ENCODE results near the gene ABO. TPM values are rescaled to one million over a fixed set of nuclear protein-coding genes. Genes with fewer than 3 reads are reported as not detected.
"Not testable (repeated sequence)": the region's sequence is repeated elsewhere in the genome, so short reads cannot be mapped to it uniquely, and the experiment has no call there.

ABO gene
- total and polyA plus RNA-seq, 4 donors, result 0.08 to 0.75 (median 0.10) TPM; not detected in 1

DNA sequence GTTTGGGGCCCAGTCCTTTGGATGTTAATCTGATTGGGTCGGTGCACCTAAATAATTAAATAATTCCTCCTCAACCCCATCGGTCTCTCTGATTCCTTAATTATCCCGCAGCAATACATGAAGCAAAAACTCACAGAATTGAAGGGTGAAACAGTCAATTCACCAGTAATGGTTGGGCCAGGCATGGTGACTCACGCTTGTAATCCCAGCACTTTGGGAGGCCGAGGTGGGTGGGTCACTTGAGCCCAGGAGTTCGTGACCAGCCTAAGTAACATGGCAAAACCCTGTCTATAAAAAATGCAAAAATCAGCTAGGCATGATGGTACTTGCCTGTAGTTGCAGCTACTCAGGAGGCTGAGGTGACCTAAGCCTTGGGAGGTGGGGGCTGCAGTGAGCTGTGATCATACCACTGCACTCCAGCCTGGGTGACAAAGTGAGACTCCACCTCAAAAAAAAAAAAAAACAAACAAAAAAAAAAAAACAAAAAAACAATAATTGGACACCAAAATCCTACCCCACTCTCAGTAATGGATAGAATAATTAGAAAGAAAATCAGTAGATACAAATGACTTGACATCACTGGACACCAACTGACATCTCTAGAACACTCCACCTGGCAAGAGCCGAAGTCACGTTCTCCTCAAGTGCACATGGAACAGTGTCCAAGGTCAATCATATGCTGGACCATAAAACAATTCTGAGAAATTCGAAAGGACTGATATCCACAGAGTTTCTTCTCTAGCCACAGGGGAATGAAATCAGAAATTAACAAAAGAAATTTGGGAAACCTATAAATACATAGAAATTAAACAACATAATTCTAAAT is 5.3 kb downstream of the ABO start:
- no peak overlapping the region for H3K27ac ChIP-seq (ENCODE audit: low read depth in 1 of 2, low read length in 2 of 2)
- H3K9ac ChIP-seq (ENCODE audit: low read depth in 1 of 2, low read length in 2 of 2), result no peak overlapping the region
- no peak overlapping the region for H3K4me3 ChIP-seq (ENCODE audit: low read depth in 1 of 3, low read length in 3 of 3)
- no peak for TF ChIP-seq EGR1 (IDR thresholded peaks at IDR 0.05; ENCODE audit: low read depth in 2 of 2)
- TF ChIP-seq RAD21 (IDR thresholded peaks at IDR 0.05), result no peak
- TF ChIP-seq HNF4G (IDR thresholded peaks at IDR 0.05), result no peak
- TF ChIP-seq, protein P1, sequence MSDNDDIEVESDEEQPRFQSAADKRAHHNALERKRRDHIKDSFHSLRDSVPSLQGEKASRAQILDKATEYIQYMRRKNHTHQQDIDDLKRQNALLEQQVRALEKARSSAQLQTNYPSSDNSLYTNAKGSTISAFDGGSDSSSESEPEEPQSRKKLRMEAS (IDR thresholded peaks at IDR 0.05), result no peak
- TF ChIP-seq, protein P2, sequence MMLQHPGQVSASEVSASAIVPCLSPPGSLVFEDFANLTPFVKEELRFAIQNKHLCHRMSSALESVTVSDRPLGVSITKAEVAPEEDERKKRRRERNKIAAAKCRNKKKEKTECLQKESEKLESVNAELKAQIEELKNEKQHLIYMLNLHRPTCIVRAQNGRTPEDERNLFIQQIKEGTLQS (IDR thresholded peaks at IDR 0.05), result no peak
- no peak for TF ChIP-seq FOXA2 (IDR thresholded peaks at IDR 0.05)
- no peak for TF ChIP-seq HNF4A (conservative IDR thresholded peaks at IDR 0.05)
- no peak for TF ChIP-seq GABPA (IDR thresholded peaks at IDR 0.05 in 1 of 2, conservative IDR thresholded peaks at IDR 0.05 in 1 of 2)
- TF ChIP-seq NR2F2 (IDR thresholded peaks at IDR 0.05), result no peak
- TF ChIP-seq, protein P3, sequence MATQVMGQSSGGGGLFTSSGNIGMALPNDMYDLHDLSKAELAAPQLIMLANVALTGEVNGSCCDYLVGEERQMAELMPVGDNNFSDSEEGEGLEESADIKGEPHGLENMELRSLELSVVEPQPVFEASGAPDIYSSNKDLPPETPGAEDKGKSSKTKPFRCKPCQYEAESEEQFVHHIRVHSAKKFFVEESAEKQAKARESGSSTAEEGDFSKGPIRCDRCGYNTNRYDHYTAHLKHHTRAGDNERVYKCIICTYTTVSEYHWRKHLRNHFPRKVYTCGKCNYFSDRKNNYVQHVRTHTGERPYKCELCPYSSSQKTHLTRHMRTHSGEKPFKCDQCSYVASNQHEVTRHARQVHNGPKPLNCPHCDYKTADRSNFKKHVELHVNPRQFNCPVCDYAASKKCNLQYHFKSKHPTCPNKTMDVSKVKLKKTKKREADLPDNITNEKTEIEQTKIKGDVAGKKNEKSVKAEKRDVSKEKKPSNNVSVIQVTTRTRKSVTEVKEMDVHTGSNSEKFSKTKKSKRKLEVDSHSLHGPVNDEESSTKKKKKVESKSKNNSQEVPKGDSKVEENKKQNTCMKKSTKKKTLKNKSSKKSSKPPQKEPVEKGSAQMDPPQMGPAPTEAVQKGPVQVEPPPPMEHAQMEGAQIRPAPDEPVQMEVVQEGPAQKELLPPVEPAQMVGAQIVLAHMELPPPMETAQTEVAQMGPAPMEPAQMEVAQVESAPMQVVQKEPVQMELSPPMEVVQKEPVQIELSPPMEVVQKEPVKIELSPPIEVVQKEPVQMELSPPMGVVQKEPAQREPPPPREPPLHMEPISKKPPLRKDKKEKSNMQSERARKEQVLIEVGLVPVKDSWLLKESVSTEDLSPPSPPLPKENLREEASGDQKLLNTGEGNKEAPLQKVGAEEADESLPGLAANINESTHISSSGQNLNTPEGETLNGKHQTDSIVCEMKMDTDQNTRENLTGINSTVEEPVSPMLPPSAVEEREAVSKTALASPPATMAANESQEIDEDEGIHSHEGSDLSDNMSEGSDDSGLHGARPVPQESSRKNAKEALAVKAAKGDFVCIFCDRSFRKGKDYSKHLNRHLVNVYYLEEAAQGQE (IDR thresholded peaks at IDR 0.05), result no peak
- WGBS, result 76% methylated on average over 9 of the region's 9 CpGs
- H3K4me1 ChIP-seq (ENCODE audit: control insufficient read depth in 4 of 4, insufficient read depth in 4 of 4, low read length in 3 of 4), result peaks cover 0 to under 1% (median 0%) of the 10 kb centered on the region in 4 donors
- no peaks in the 10 kb centered on the region for H3K36me3 ChIP-seq (ENCODE audit: control insufficient read depth in 4 of 4, insufficient read depth in 3 of 4, low read depth in 1 of 4, low read length in 3 of 4)
- peaks cover 0 to 9% (median 0%) of the 10 kb centered on the region in 4 donors for H3K27me3 ChIP-seq (ENCODE audit: control insufficient read depth in 4 of 4, insufficient read depth in 4 of 4, low read length in 3 of 4)
- H3K9me3 ChIP-seq (ENCODE audit: control insufficient read depth in 4 of 4, low read length in 3 of 4), result no peaks in the 10 kb centered on the region
- no peak for DNase-seq (ENCODE audit: low spot score)

DNA sequence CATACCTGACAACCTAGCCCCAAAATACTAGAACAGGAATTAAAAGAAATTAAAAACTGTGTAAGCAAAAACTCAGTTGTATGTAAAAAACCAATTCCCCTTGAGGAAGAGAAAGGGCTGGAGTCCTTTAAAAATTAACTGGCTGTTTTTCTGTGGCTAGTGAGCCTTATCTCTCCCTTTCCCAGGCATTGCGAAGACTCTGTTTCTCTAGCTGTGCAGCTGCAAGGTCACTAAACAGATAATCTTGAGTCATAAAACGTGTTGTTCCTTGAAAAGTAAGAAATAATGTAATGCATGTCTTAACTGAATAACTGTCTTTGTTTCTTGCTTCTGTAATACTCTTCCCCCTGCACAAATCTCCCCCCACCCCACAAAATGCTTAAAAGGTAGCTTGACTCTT is 5.9 kb downstream of the ABO start:
- H3K27ac ChIP-seq (ENCODE audit: low read depth in 1 of 2, low read length in 2 of 2); DNase-seq (ENCODE audit: low spot score): not testable (repeated sequence)

DNA sequence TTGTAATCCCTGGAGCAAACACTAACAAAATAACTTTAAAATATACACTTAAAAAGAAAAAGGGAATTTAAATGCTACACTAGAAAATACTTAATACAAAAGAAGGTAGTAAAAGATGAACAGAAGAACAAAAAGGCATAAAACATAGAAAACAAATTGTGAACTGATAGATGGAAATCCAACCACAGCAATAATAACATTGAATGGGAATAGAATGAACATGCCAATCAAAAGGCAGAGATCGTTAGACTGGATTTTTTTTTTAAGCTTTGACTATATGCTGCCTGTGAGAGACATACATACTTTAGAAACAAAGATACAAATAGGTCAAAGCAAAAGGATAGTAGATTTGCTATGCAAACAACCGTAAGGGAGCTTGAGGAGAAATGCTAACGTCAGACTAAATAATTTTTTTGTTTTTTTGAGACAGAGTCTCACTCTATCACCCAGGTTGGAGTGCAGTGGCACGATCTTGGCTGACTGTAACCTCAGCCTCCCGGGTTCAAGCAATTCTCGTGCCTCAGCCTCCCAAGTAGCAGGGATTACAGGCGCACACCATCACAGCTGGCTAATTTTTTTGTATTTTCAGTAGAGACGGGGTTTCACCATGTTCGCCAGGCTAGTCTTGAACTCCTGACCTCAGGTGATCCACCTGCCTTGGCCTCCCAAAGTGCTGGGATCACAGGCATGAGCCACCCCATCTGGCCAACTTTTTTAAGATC is 6.5 kb downstream of the ABO start:
- peaks cover 0 to 4% (median 0%) of the 10 kb centered on the region in 4 donors for H3K27me3 ChIP-seq (ENCODE audit: control insufficient read depth in 4 of 4, insufficient read depth in 4 of 4, low read length in 3 of 4)
- DNase-seq (ENCODE audit: low spot score), result no peak
- H3K9me3 ChIP-seq (ENCODE audit: control insufficient read depth in 4 of 4, low read length in 3 of 4), result no peaks in the 10 kb centered on the region
- no peak overlapping the region for H3K4me3 ChIP-seq (ENCODE audit: low read depth in 1 of 3, low read length in 3 of 3)
- H3K9ac ChIP-seq (ENCODE audit: low read depth in 1 of 2, low read length in 2 of 2), result no peak overlapping the region
- no peak overlapping the region for H3K27ac ChIP-seq (ENCODE audit: low read depth in 1 of 2, low read length in 2 of 2)
- H3K4me1 ChIP-seq (ENCODE audit: control insufficient read depth in 4 of 4, insufficient read depth in 4 of 4, low read length in 3 of 4), result no peaks in the 10 kb centered on the region
- WGBS, result 74% methylated on average over 9 of the region's 9 CpGs
- TF ChIP-seq FOXA2 (IDR thresholded peaks at IDR 0.05), result no peak
- no peaks in the 10 kb centered on the region for H3K36me3 ChIP-seq (ENCODE audit: control insufficient read depth in 4 of 4, insufficient read depth in 3 of 4, low read depth in 1 of 4, low read length in 3 of 4)

More for the DNA sequence above, 5.9 kb downstream of the ABO start:
- H3K27me3 ChIP-seq (ENCODE audit: control insufficient read depth in 4 of 4, insufficient read depth in 4 of 4, low read length in 3 of 4); H3K4me1 ChIP-seq (ENCODE audit: control insufficient read depth in 4 of 4, insufficient read depth in 4 of 4, low read length in 3 of 4); H3K4me3 ChIP-seq (ENCODE audit: low read depth in 1 of 3, low read length in 3 of 3); H3K9me3 ChIP-seq (ENCODE audit: control insufficient read depth in 4 of 4, low read length in 3 of 4); H3K9ac ChIP-seq (ENCODE audit: low read depth in 1 of 2, low read length in 2 of 2); H3K36me3 ChIP-seq (ENCODE audit: control insufficient read depth in 4 of 4, insufficient read depth in 3 of 4, low read depth in 1 of 4, low read length in 3 of 4): not testable (repeated sequence)
- WGBS, result 57% methylated on average over 2 of the region's 2 CpGs
